ENCODE measurements around the gene EPHB2. TPM values are rescaled to one million over a fixed set of nuclear protein-coding genes. Genes with fewer than 3 reads are reported as not detected.
"Not testable (repeated sequence)": the region's sequence is repeated elsewhere in the genome, so short reads cannot be mapped to it uniquely, and the experiment has no call there.

Gene EPHB2
- polyA plus RNA-seq, 1 donor from 2014 or later, result 22.8 TPM

- no peak overlapping the region for H3K9ac ChIP-seq (ENCODE audit: low read length)
- no peaks in the 10 kb centered on the region for H3K36me3 ChIP-seq (ENCODE audit: insufficient read depth, low read length)
- H3F3A ChIP-seq (ENCODE audit: insufficient read depth, low read length, poor library complexity, severe bottlenecking), result no peaks in the 10 kb centered on the region
- H3K4me2 ChIP-seq (ENCODE audit: low read length), result no peak overlapping the region
- H2AFZ ChIP-seq (ENCODE audit: low read depth, low read length), result no peak overlapping the region
- H3K4me3 ChIP-seq (ENCODE audit: low read length), result no peak overlapping the region
- H3K27me3 ChIP-seq (ENCODE audit: insufficient read depth, low read depth, low read length), result no peaks in the 10 kb centered on the region
- H3K9me3 ChIP-seq (ENCODE audit: low read length), result no peaks in the 10 kb centered on the region
- H3K27ac ChIP-seq (ENCODE audit: low read length), result no peak overlapping the region
- H4K20me1 ChIP-seq (ENCODE audit: insufficient read depth), result no peaks in the 10 kb centered on the region
- no peak for TF ChIP-seq RAD21 (conservative IDR thresholded peaks at IDR 0.05)
- no peak for TF ChIP-seq POLR2AphosphoS5 (IDR thresholded peaks at IDR 0.05)
- no peak for TF ChIP-seq MXI1 (conservative IDR thresholded peaks at IDR 0.05; ENCODE audit: poor library complexity, severe bottlenecking)
- TF ChIP-seq REST (IDR thresholded peaks at IDR 0.05; ENCODE audit: borderline replicate concordance), result no peak
- no peak for TF ChIP-seq SMC3 (conservative IDR thresholded peaks at IDR 0.05; ENCODE audit: poor library complexity)
- no peak for TF ChIP-seq TAF1 (IDR thresholded peaks at IDR 0.05; ENCODE audit: low read depth)
- TF ChIP-seq EZH2 (IDR thresholded peaks at IDR 0.05; ENCODE audit: borderline replicate concordance, insufficient read depth, low read length, poor library complexity, severe bottlenecking), result no peak
- TF ChIP-seq, protein P1, sequence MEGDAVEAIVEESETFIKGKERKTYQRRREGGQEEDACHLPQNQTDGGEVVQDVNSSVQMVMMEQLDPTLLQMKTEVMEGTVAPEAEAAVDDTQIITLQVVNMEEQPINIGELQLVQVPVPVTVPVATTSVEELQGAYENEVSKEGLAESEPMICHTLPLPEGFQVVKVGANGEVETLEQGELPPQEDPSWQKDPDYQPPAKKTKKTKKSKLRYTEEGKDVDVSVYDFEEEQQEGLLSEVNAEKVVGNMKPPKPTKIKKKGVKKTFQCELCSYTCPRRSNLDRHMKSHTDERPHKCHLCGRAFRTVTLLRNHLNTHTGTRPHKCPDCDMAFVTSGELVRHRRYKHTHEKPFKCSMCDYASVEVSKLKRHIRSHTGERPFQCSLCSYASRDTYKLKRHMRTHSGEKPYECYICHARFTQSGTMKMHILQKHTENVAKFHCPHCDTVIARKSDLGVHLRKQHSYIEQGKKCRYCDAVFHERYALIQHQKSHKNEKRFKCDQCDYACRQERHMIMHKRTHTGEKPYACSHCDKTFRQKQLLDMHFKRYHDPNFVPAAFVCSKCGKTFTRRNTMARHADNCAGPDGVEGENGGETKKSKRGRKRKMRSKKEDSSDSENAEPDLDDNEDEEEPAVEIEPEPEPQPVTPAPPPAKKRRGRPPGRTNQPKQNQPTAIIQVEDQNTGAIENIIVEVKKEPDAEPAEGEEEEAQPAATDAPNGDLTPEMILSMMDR (IDR thresholded peaks at IDR 0.05; ENCODE audit: poor library complexity, severe bottlenecking), result no peak
- TF ChIP-seq EP300 (conservative IDR thresholded peaks at IDR 0.05; ENCODE audit: poor library complexity, severe bottlenecking), result no peak
- H3K9me2 ChIP-seq (ENCODE audit: insufficient read depth, low read length), result no peaks in the 10 kb centered on the region
- H3K79me2 ChIP-seq (replicated peaks; ENCODE audit: insufficient read depth, low read length), result peaks cover 6% of the 10 kb centered on the region
These were observed 5.1 kb upstream of the EPHB2 start for GRCh38 chr1:22705586-22705985.

- not testable (repeated sequence) for H3F3A ChIP-seq (ENCODE audit: insufficient read depth, low read length, poor library complexity, severe bottlenecking); H3K27ac ChIP-seq (ENCODE audit: low read length); H3K79me2 ChIP-seq (replicated peaks; ENCODE audit: insufficient read depth, low read length); H3K9me3 ChIP-seq (ENCODE audit: low read length); H3K9me2 ChIP-seq (ENCODE audit: insufficient read depth, low read length); H3K4me3 ChIP-seq (ENCODE audit: low read length); H3K4me2 ChIP-seq (ENCODE audit: low read length); H2AFZ ChIP-seq (ENCODE audit: low read depth, low read length); H4K20me1 ChIP-seq (ENCODE audit: insufficient read depth); H3K27me3 ChIP-seq (ENCODE audit: insufficient read depth, low read depth, low read length); H3K36me3 ChIP-seq (ENCODE audit: insufficient read depth, low read length); H3K9ac ChIP-seq (ENCODE audit: low read length)
These were observed 4.5 kb upstream of the EPHB2 start for GRCh38 chr1:22706100-22706499.

DNA sequence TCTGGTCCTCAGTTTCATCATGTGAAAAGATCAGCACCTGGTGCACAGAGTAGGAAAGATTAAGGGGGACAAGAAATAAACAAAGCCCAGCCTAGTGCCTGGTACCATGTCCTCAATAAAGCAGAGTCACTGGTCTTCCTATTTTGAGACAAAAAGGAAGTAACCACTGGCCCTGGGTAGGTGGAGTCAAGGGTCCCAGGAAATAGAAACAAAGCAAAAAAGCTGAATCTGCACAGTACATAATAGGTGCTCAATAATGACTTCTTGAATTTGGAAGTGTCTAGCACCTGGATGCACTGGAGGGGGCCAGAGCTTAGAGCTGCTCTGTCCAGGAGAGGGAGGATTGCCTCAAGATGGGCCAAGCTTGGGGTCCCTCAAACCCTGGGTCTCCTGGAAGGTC, 1.9 kb upstream of the EPHB2 start:
- Histone ChIP-seq H3K4me3 (ENCODE audit: low read length) (no peak overlapping the region), H3K36me3 (ENCODE audit: insufficient read depth, low read length) (no peaks in the 10 kb centered on the region), H3K27ac (ENCODE audit: low read length) (no peak overlapping the region), H3K9ac (ENCODE audit: low read length) (no peak overlapping the region), H3K9me2 (ENCODE audit: insufficient read depth, low read length) (no peaks in the 10 kb centered on the region), H3F3A (ENCODE audit: insufficient read depth, low read length, poor library complexity, severe bottlenecking) (no peaks in the 10 kb centered on the region), H3K79me2 (replicated peaks; ENCODE audit: insufficient read depth, low read length) (peaks cover 28% of the 10 kb centered on the region), H2AFZ (ENCODE audit: low read depth, low read length) (no peak overlapping the region), H3K27me3 (ENCODE audit: insufficient read depth, low read depth, low read length) (no peaks in the 10 kb centered on the region), H3K4me2 (ENCODE audit: low read length) (no peak overlapping the region), H3K9me3 (ENCODE audit: low read length) (no peaks in the 10 kb centered on the region), H4K20me1 (ENCODE audit: insufficient read depth) (no peaks in the 10 kb centered on the region)
- TF ChIP-seq TAF1 (IDR thresholded peaks at IDR 0.05; ENCODE audit: low read depth), result no peak
- no peak for TF ChIP-seq REST (IDR thresholded peaks at IDR 0.05; ENCODE audit: borderline replicate concordance)
- no peak for TF ChIP-seq EZH2 (IDR thresholded peaks at IDR 0.05; ENCODE audit: borderline replicate concordance, insufficient read depth, low read length, poor library complexity, severe bottlenecking)
- no peak for TF ChIP-seq POLR2AphosphoS5 (IDR thresholded peaks at IDR 0.05)
- TF ChIP-seq RAD21 (conservative IDR thresholded peaks at IDR 0.05), result no peak
- no peak for TF ChIP-seq EP300 (conservative IDR thresholded peaks at IDR 0.05; ENCODE audit: poor library complexity, severe bottlenecking)
- TF ChIP-seq, protein P1 (IDR thresholded peaks at IDR 0.05; ENCODE audit: poor library complexity, severe bottlenecking), result no peak
- TF ChIP-seq SMC3 (conservative IDR thresholded peaks at IDR 0.05; ENCODE audit: poor library complexity), result no peak
- no peak for TF ChIP-seq MXI1 (conservative IDR thresholded peaks at IDR 0.05; ENCODE audit: poor library complexity, severe bottlenecking)
